ENCODE results near the gene MED12.

Gene MED12

DNA sequence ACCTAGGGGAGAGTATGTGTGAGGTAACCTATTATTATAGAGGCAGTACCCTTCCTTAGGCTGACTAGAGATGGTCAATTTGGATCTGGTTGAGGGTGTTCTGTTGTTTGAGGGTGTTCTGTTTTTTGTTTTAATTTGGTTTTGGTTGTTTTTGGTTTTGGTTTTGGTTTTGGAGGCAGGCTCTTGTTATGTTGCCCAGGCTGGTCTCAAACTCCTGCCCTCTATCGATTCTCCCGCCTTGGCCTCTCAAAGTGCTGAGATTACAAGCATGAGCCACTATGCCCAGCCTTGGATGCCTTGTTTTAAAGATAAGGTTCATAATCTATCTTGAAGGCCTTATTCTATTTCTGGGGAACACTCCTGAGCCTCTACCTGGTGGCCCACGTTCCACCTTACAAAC lies 12.8 kb upstream of the MED12 start:
- no peak for FAIRE-seq
- TF ChIP-seq POLR2A (IDR thresholded peaks at IDR 0.05; ENCODE audit: low read depth, low read length) (no peak), SPI1 (IDR thresholded peaks at IDR 0.05; ENCODE audit: low read depth, low read length) (no peak), TAF1 (IDR thresholded peaks at IDR 0.05; ENCODE audit: low read depth, low read length) (no peak), PAX5 (IDR thresholded peaks at IDR 0.05; ENCODE audit: insufficient read depth, low read length, severe bottlenecking) (no peak), POLR2AphosphoS5 (IDR thresholded peaks at IDR 0.05; ENCODE audit: low read depth, low read length) (no peak), POU2F2 (IDR thresholded peaks at IDR 0.05; ENCODE audit: low read depth, low read length) (no peak)
- no peak for DNase-seq (ENCODE audit: insufficient read length, low spot score)

- no peak for DNase-seq (ENCODE audit: insufficient read length, low spot score)
- FAIRE-seq: peak; percentile 71
- TF ChIP-seq POU2F2 (IDR thresholded peaks at IDR 0.05; ENCODE audit: low read depth, low read length) (no peak), POLR2A (IDR thresholded peaks at IDR 0.05; ENCODE audit: low read depth, low read length) (peak; percentile 27; the same call in 1 of the 2 replicates), POLR2AphosphoS5 (IDR thresholded peaks at IDR 0.05; ENCODE audit: low read depth, low read length) (no peak), PAX5 (IDR thresholded peaks at IDR 0.05; ENCODE audit: insufficient read depth, low read length, severe bottlenecking) (no peak), TAF1 (IDR thresholded peaks at IDR 0.05; ENCODE audit: low read depth, low read length) (no peak)
Observed at GRCh38 chrX:71106427-71106826, 12.0 kb upstream of the MED12 start, which contains the start of gene CXorf65. Gene CXorf65, minus strand, starts transcription at chrX:71106740. Its CDS starts 184 bp downstream, at chrX:71106556.

DNA sequence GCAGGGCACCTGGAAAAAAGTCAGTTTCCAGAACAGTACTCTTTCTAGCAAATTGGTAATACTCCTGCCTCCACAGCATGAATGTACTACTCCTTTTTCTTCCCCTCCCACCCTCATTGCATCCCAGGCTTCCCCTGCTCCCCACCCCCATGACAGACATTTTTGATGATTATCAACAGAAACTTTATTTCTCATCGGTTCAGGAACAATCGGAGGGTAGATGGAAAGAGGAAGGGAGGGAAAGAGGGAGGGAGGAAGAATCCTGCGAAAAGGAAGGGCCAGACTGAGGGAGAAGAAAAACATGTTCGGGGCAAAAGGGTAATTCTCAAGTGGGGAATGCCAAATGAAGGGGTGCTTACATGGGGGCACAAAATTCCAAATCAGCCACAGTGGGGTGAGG lies 11.2 kb upstream of the MED12 start:
- FAIRE-seq: no peak

GRCh38 chrX:71107762-71108360 lies 10.5 kb upstream of the MED12 start:
- no peak for DNase-seq (ENCODE audit: insufficient read length, low spot score)
- FAIRE-seq: peak; percentile 66
- TF ChIP-seq POU2F2 (IDR thresholded peaks at IDR 0.05; ENCODE audit: low read depth, low read length) (no peak), TAF1 (IDR thresholded peaks at IDR 0.05; ENCODE audit: low read depth, low read length) (no peak), SPI1 (IDR thresholded peaks at IDR 0.05; ENCODE audit: low read depth, low read length) (no peak), PAX5 (IDR thresholded peaks at IDR 0.05; ENCODE audit: insufficient read depth, low read length, severe bottlenecking) (no peak), POLR2A (IDR thresholded peaks at IDR 0.05; ENCODE audit: low read depth, low read length) (no peak), POLR2AphosphoS5 (IDR thresholded peaks at IDR 0.05; ENCODE audit: low read depth, low read length) (no peak)

More for the DNA sequence above, 11.2 kb upstream of the MED12 start:
- DNase-seq (ENCODE audit: insufficient read length, low spot score): no peak
- TF ChIP-seq POLR2AphosphoS5 (IDR thresholded peaks at IDR 0.05; ENCODE audit: low read depth, low read length): no peak
- no peak for TF ChIP-seq POU2F2 (IDR thresholded peaks at IDR 0.05; ENCODE audit: low read depth, low read length)
- TF ChIP-seq PAX5 (IDR thresholded peaks at IDR 0.05; ENCODE audit: insufficient read depth, low read length, severe bottlenecking): no peak
- TF ChIP-seq POLR2A (IDR thresholded peaks at IDR 0.05; ENCODE audit: low read depth, low read length): no peak
- TF ChIP-seq TAF1 (IDR thresholded peaks at IDR 0.05; ENCODE audit: low read depth, low read length): no peak
- TF ChIP-seq SPI1 (IDR thresholded peaks at IDR 0.05; ENCODE audit: low read depth, low read length): no peak

DNA sequence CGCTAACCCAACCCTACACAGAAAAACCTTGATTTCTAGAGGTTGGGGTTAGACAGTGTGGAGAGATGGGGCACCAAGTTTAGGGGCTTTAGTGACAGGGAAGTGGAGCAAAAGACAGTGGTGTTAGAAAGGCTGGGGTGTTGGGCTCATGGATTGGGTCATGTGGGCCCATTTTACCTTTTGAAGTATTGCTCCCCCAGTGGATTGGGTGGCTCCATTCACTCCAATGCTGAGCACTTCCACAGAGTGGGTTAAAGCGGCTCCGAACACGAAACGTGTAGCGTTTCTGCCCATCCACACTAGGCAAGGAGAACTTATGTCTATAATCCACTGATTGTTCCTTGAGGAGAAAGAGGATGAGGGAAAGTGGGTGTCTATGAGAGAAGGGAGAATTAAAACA lies 9.3 kb upstream of the MED12 start:
- FAIRE-seq (peak; percentile 78), DNase-seq (ENCODE audit: insufficient read length, low spot score) (no peak)
- TF ChIP-seq TAF1 (IDR thresholded peaks at IDR 0.05; ENCODE audit: low read depth, low read length) (no peak), POLR2AphosphoS5 (IDR thresholded peaks at IDR 0.05; ENCODE audit: low read depth, low read length) (no peak), SPI1 (IDR thresholded peaks at IDR 0.05; ENCODE audit: low read depth, low read length) (no peak), PAX5 (IDR thresholded peaks at IDR 0.05; ENCODE audit: insufficient read depth, low read length, severe bottlenecking) (no peak), POLR2A (IDR thresholded peaks at IDR 0.05; ENCODE audit: low read depth, low read length) (no peak), POU2F2 (IDR thresholded peaks at IDR 0.05; ENCODE audit: low read depth, low read length) (no peak)

- TF ChIP-seq POLR2AphosphoS5 (IDR thresholded peaks at IDR 0.05; ENCODE audit: low read depth, low read length): peak; percentile 93
- TF ChIP-seq TAF1 (IDR thresholded peaks at IDR 0.05; ENCODE audit: low read depth, low read length): peak; percentile 66
- peak; percentile 93 for TF ChIP-seq POLR2A (IDR thresholded peaks at IDR 0.05; ENCODE audit: low read depth, low read length)
- TF ChIP-seq SPI1 (IDR thresholded peaks at IDR 0.05; ENCODE audit: low read depth, low read length): no peak
- FAIRE-seq: peak; percentile 93
- DNase-seq (ENCODE audit: insufficient read length, low spot score): no peak
Observed at GRCh38 chrX:71111141-71111843, 7.1 kb upstream of the MED12 start, which contains the start of gene IL2RG. Gene IL2RG, minus strand, starts transcription at chrX:71111577. Its CDS starts 38 bp downstream, at chrX:71111539.

DNA sequence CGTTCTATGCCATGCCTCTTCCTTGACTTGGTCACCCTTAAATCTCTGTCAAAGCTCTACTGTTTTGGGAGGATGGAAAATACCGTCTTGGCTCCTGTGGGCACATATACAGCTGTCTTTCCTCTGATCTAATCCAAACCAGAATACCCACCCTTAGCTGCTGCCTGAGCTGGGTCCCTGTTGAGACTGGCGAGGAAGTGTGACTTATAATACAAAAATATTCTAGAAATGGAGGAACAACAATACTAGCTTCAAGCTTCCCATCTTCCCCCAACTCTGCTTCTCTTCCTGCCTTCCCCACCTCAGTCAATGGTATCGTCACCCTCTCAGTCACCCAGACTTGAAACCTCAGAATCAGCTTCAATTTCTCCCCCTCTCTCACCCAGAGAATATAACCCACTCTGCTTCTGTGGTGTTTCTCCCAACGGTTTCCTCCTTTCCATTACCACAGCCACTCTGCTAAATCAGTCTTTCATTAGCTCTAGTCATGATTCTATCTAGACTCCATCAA lies 6.4 kb upstream of the MED12 start:
- FAIRE-seq (no peak), DNase-seq (ENCODE audit: insufficient read length, low spot score) (no peak)
- TF ChIP-seq POLR2A (IDR thresholded peaks at IDR 0.05; ENCODE audit: low read depth, low read length) (no peak), PAX5 (IDR thresholded peaks at IDR 0.05; ENCODE audit: insufficient read depth, low read length, severe bottlenecking) (no peak)

GRCh38 chrX:71117358-71117757 lies 1.0 kb upstream of the MED12 start:
- DNase-seq (ENCODE audit: insufficient read length, low spot score) (no peak), FAIRE-seq (no peak)
- TF ChIP-seq PAX5 (IDR thresholded peaks at IDR 0.05; ENCODE audit: insufficient read depth, low read length, severe bottlenecking): no peak

DNA sequence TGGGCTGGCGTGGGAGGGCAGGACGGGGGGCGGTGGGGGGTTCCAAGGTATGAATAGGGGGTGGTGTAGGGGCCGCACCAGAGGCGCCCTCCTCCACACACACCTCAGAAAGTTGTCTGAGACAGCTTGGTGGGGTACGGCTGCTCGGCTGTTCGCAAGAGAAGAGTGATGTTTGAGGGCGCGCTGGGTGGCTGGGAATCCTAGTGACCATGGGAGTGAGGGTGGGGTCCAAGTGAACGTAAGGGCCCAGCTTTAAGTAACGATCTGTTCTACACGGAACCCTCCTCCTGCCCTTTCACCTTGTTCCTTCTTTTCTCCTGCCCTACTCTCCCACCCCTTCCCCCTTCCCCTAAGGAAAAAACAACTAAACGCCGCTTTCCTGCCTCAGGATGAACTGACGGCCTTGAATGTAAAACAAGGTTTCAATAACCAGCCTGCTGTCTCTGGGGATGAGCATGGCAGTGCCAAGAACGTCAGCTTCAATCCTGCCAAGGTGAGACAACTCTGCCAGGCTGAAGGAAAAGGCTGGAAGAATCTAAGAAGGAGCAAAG lies 664 bp downstream of the MED12 start:
- no peak for FAIRE-seq
- no peak for DNase-seq (ENCODE audit: insufficient read length, low spot score)
- TF ChIP-seq PAX5 (IDR thresholded peaks at IDR 0.05; ENCODE audit: insufficient read depth, low read length, severe bottlenecking): no peak
- no peak for TF ChIP-seq POU2F2 (IDR thresholded peaks at IDR 0.05; ENCODE audit: low read depth, low read length)
- TF ChIP-seq TAF1 (IDR thresholded peaks at IDR 0.05; ENCODE audit: low read depth, low read length): no peak
- TF ChIP-seq SPI1 (IDR thresholded peaks at IDR 0.05; ENCODE audit: low read depth, low read length): no peak
- no peak for TF ChIP-seq POLR2AphosphoS5 (IDR thresholded peaks at IDR 0.05; ENCODE audit: low read depth, low read length)
- no peak for TF ChIP-seq POLR2A (IDR thresholded peaks at IDR 0.05; ENCODE audit: low read depth, low read length)

Data from GM12891 (cell line).